ELF-1 (cell line): ENCODE results near the gene TMEM38A.

ENCODE experiments used
- DNase-seq: peaks from one replicate; pipeline ENCODE4 v3.0.0-alpha.2; 2016; ENCODE audit warnings: low read depth, low spot score

Gene TMEM38A

GRCh38 chr19:16660763-16661479, at the start of gene TMEM38A:
TSS of gene TMEM38A (plus strand) at chr19:16661139. CDS start at chr19:16661218, 79 bp downstream.
- peak; percentile 8 for DNase-seq

- DNase-seq: no peak
Observed at GRCh38 chr19:16612636-16613035, 48.3 kb upstream of the TMEM38A start.

GRCh38 chr19:16613841-16614240, 47.1 kb upstream of the TMEM38A start:
- no peak for DNase-seq

GRCh38 chr19:16614941-16615340, 46.0 kb upstream of the TMEM38A start:
- peak; percentile 77 for DNase-seq

GRCh38 chr19:16615808-16616207, 45.1 kb upstream of the TMEM38A start:
- DNase-seq: no peak

- DNase-seq: no peak
Observed at GRCh38 chr19:16618248-16618647, 42.7 kb upstream of the TMEM38A start.

- DNase-seq: no peak
Observed at GRCh38 chr19:16619457-16619856, 41.5 kb upstream of the TMEM38A start.

- no peak for DNase-seq
Observed at GRCh38 chr19:16620018-16620417, 40.9 kb upstream of the TMEM38A start.

GRCh38 chr19:16620584-16620983, 40.4 kb upstream of the TMEM38A start:
- DNase-seq: no peak

- no peak for DNase-seq
Observed at GRCh38 chr19:16621165-16621800, 39.7 kb upstream of the TMEM38A start.

GRCh38 chr19:16623066-16623465, 37.9 kb upstream of the TMEM38A start:
- DNase-seq: no peak

- DNase-seq: no peak
Observed at GRCh38 chr19:16623576-16623975, 37.4 kb upstream of the TMEM38A start.

GRCh38 chr19:16624236-16624635, 36.7 kb upstream of the TMEM38A start:
- DNase-seq: no peak

- no peak for DNase-seq
Observed at GRCh38 chr19:16625163-16625958, 35.6 kb upstream of the TMEM38A start.

- no peak for DNase-seq
Observed at GRCh38 chr19:16626796-16627192, 34.1 kb upstream of the TMEM38A start.

GRCh38 chr19:16627193-16627927, 33.6 kb upstream of the TMEM38A start:
- DNase-seq: peak; percentile 20

- no peak for DNase-seq
Observed at GRCh38 chr19:16627928-16628182, 33.1 kb upstream of the TMEM38A start.

- DNase-seq: peak; percentile 95
Observed at GRCh38 chr19:16628183-16628983, 32.6 kb upstream of the TMEM38A start, which contains the start of gene MED26. TSS of gene MED26 (minus strand) at chr19:16628204. CDS start at chr19:16627943, 261 bp downstream.

- peak; percentile 37 for DNase-seq
Observed at GRCh38 chr19:16628984-16629691, 31.8 kb upstream of the TMEM38A start.

GRCh38 chr19:16631465-16631864, 29.5 kb upstream of the TMEM38A start:
- no peak for DNase-seq
